ENCODE measurements around the gene FOXG1. TPM values are rescaled to one million over a fixed set of nuclear protein-coding genes. Genes with fewer than 3 reads are reported as not detected.

The FOXG1 gene
- total and polyA plus RNA-seq, 3 experiments from 2014 or later = not detected

DNA sequence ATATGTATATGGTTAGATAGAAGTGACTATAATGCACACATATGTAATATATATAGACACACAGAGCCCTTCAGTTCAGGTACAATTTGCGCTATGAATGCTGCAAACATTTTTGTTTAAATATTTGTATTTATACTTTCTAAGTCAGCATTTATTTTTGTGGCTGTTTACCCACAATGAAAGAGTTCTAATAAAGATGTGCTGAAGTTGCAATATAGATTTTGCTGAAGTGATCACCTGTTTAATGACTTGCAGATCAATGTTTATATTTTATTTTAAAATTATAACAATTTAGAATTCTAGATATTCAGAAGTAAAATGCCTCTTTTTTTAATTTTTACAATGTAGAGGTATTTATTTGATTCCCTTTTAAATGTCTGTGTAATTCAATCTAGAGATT, 3.5 kb downstream of the FOXG1 start:
- Mint-ChIP-seq H3K27me3 (peaks cover 35% of the 10 kb centered on the region in 2 donors), H3K9me3 (peaks cover 13 to 45% (median 27%) of the 10 kb centered on the region in 5 donors), H3K4me3 (no peak overlapping the region), H3K4me1 (peaks cover 0 to 15% (median 4%) of the 10 kb centered on the region in 3 donors), H3K36me3 (peaks cover 0 to 2% (median 0%) of the 10 kb centered on the region in 3 donors), H3K27ac (no peak overlapping the region)
- ChIA-PET POLR2A (no interaction called here), CTCF (no interaction called here)
- Histone ChIP-seq H3K27me3 (ENCODE audit: insufficient read depth, low read length, poor library complexity, severe bottlenecking) (peaks cover 9% of the 10 kb centered on the region), H3K4me1 (ENCODE audit: insufficient read depth, low read length) (no peaks in the 10 kb centered on the region), H3K4me3 (ENCODE audit: low read length) (no peak overlapping the region), H3K9me3 (ENCODE audit: low read length) (no peaks in the 10 kb centered on the region), H3K36me3 (ENCODE audit: insufficient read depth, low read length) (no peaks in the 10 kb centered on the region), H3K27ac (ENCODE audit: low read depth, low read length) (no peak overlapping the region)
- no peak for DNase-seq

GRCh38 chr14:28770630-28771029, 4.0 kb downstream of the FOXG1 start:
- Histone ChIP-seq H3K4me3 (ENCODE audit: low read length) (no peak overlapping the region), H3K4me1 (ENCODE audit: insufficient read depth, low read length) (no peaks in the 10 kb centered on the region), H3K36me3 (ENCODE audit: insufficient read depth, low read length) (no peaks in the 10 kb centered on the region), H3K27me3 (ENCODE audit: insufficient read depth, low read length, poor library complexity, severe bottlenecking) (peaks cover 5% of the 10 kb centered on the region), H3K9me3 (ENCODE audit: low read length) (no peaks in the 10 kb centered on the region), H3K27ac (ENCODE audit: low read depth, low read length) (no peak overlapping the region)
- no peak for DNase-seq
- H3K36me3 Mint-ChIP-seq = peaks cover 0 to 2% (median 0%) of the 10 kb centered on the region in 3 donors
- peaks cover 15 to 45% (median 29%) of the 10 kb centered on the region in 5 donors for H3K9me3 Mint-ChIP-seq
- ChIA-PET POLR2A (no interaction called here), CTCF (no interaction called here)
- no peak overlapping the region for H3K4me3 Mint-ChIP-seq
- peaks cover 30 to 32% of the 10 kb centered on the region in 2 donors for H3K27me3 Mint-ChIP-seq
- peak overlapping the region in 1 of 8 donors; percentile 75 for H3K27ac Mint-ChIP-seq
- H3K4me1 Mint-ChIP-seq = peaks cover 0 to 15% (median 3%) of the 10 kb centered on the region in 3 donors

DNA sequence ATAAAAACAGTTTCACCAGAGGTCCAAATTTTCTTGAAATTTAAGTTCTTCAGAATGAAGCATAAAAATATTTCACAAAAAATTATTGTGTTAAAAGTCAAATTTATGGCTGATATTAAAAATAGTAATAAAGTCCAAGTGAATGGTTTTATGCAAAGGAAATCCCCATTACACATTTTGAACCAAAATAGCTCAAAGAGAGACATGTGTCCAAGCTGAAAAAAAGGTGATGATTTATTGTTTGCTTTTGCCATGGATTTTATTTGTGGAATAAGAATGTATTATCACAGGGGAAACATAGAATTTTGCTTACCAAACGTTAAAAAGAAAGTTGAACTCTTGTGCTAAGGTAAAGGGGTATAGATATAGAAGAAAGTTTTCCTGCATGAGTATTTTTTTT, 4.6 kb downstream of the FOXG1 start:
- no peak overlapping the region for H3K27ac ChIP-seq (ENCODE audit: low read depth, low read length)
- peaks cover 5% of the 10 kb centered on the region for H3K27me3 ChIP-seq (ENCODE audit: insufficient read depth, low read length, poor library complexity, severe bottlenecking)
- peaks cover 27 to 32% of the 10 kb centered on the region in 2 donors for H3K27me3 Mint-ChIP-seq
- no peaks in the 10 kb centered on the region for H3K36me3 ChIP-seq (ENCODE audit: insufficient read depth, low read length)
- peaks cover 15 to 48% (median 26%) of the 10 kb centered on the region in 5 donors for H3K9me3 Mint-ChIP-seq
- ChIA-PET CTCF (no interaction called here), POLR2A (no interaction called here)
- H3K4me1 Mint-ChIP-seq = peaks cover 0 to 12% (median under 1%) of the 10 kb centered on the region in 3 donors
- no peak for DNase-seq
- peaks cover 0 to under 1% (median 0%) of the 10 kb centered on the region in 3 donors for H3K36me3 Mint-ChIP-seq
- H3K4me3 ChIP-seq (ENCODE audit: low read length) = no peak overlapping the region
- H3K4me3 Mint-ChIP-seq = no peak overlapping the region
- no peak overlapping the region for H3K27ac Mint-ChIP-seq
- H3K9me3 ChIP-seq (ENCODE audit: low read length) = no peaks in the 10 kb centered on the region
- H3K4me1 ChIP-seq (ENCODE audit: insufficient read depth, low read length) = no peaks in the 10 kb centered on the region

GRCh38 chr14:28772613-28773012, 6.0 kb downstream of the FOXG1 start:
- H3K27ac Mint-ChIP-seq = no peak overlapping the region
- no peaks in the 10 kb centered on the region for H3K36me3 Mint-ChIP-seq
- no peaks in the 10 kb centered on the region for H3K36me3 ChIP-seq (ENCODE audit: insufficient read depth, low read length)
- peaks cover 31 to 35% of the 10 kb centered on the region in 2 donors for H3K27me3 Mint-ChIP-seq
- no peaks in the 10 kb centered on the region for H3K9me3 ChIP-seq (ENCODE audit: low read length)
- no peak for DNase-seq
- CTCF ChIA-PET = no interaction called here
- peaks cover 0 to 10% (median 0%) of the 10 kb centered on the region in 3 donors for H3K4me1 Mint-ChIP-seq
- H3K9me3 Mint-ChIP-seq = peaks cover 14 to 52% (median 31%) of the 10 kb centered on the region in 5 donors
- H3K27me3 ChIP-seq (ENCODE audit: insufficient read depth, low read length, poor library complexity, severe bottlenecking) = peaks cover 5% of the 10 kb centered on the region
- POLR2A ChIA-PET = no interaction called here
- H3K4me3 ChIP-seq (ENCODE audit: low read length) = no peak overlapping the region
- no peak overlapping the region for H3K4me3 Mint-ChIP-seq
- H3K27ac ChIP-seq (ENCODE audit: low read depth, low read length) = no peak overlapping the region
- H3K4me1 ChIP-seq (ENCODE audit: insufficient read depth, low read length) = no peaks in the 10 kb centered on the region

- Histone ChIP-seq H3K27me3 (ENCODE audit: insufficient read depth, low read length, poor library complexity, severe bottlenecking) (peaks cover 5% of the 10 kb centered on the region), H3K4me3 (ENCODE audit: low read length) (no peak overlapping the region), H3K27ac (ENCODE audit: low read depth, low read length) (no peak overlapping the region), H3K36me3 (ENCODE audit: insufficient read depth, low read length) (no peaks in the 10 kb centered on the region), H3K4me1 (ENCODE audit: insufficient read depth, low read length) (no peaks in the 10 kb centered on the region), H3K9me3 (ENCODE audit: low read length) (no peaks in the 10 kb centered on the region)
- H3K36me3 Mint-ChIP-seq = no peaks in the 10 kb centered on the region
- H3K27ac Mint-ChIP-seq = no peak overlapping the region
- DNase-seq = no peak
- ChIA-PET POLR2A (no interaction called here), CTCF (no interaction called here)
- H3K27me3 Mint-ChIP-seq = peaks cover 27 to 33% of the 10 kb centered on the region in 2 donors
- H3K4me1 Mint-ChIP-seq = peaks cover 0 to 5% (median 0%) of the 10 kb centered on the region in 3 donors
- no peak overlapping the region for H3K4me3 Mint-ChIP-seq
- peaks cover 14 to 51% (median 33%) of the 10 kb centered on the region in 5 donors for H3K9me3 Mint-ChIP-seq
Observed at GRCh38 chr14:28773176-28773575, 6.6 kb downstream of the FOXG1 start.

GRCh38 chr14:28773861-28774691, 7.5 kb downstream of the FOXG1 start:
- no peak overlapping the region for H3K27ac ChIP-seq (ENCODE audit: low read depth, low read length)
- Mint-ChIP-seq H3K27ac (no peak overlapping the region), H3K9me3 (peaks cover 11 to 50% (median 32%) of the 10 kb centered on the region in 5 donors), H3K4me3 (no peak overlapping the region), H3K27me3 (peaks cover 19 to 29% of the 10 kb centered on the region in 2 donors), H3K36me3 (no peaks in the 10 kb centered on the region), H3K4me1 (no peaks in the 10 kb centered on the region)
- H3K27me3 ChIP-seq (ENCODE audit: insufficient read depth, low read length, poor library complexity, severe bottlenecking) = peaks cover 5% of the 10 kb centered on the region
- DNase-seq = no peak
- no peak overlapping the region for H3K4me3 ChIP-seq (ENCODE audit: low read length)
- no peaks in the 10 kb centered on the region for H3K9me3 ChIP-seq (ENCODE audit: low read length)
- H3K36me3 ChIP-seq (ENCODE audit: insufficient read depth, low read length) = no peaks in the 10 kb centered on the region
- ChIA-PET CTCF (no interaction called here), POLR2A (no interaction called here)
- no peaks in the 10 kb centered on the region for H3K4me1 ChIP-seq (ENCODE audit: insufficient read depth, low read length)

- H3K27ac ChIP-seq (ENCODE audit: low read depth, low read length) = no peak overlapping the region
- Mint-ChIP-seq H3K27ac (no peak overlapping the region), H3K4me1 (no peaks in the 10 kb centered on the region), H3K9me3 (peaks cover 16 to 53% (median 35%) of the 10 kb centered on the region in 5 donors), H3K36me3 (no peaks in the 10 kb centered on the region), H3K4me3 (no peak overlapping the region), H3K27me3 (peaks cover 17 to 30% of the 10 kb centered on the region in 2 donors)
- DNase-seq = no peak
- H3K4me1 ChIP-seq (ENCODE audit: insufficient read depth, low read length) = no peaks in the 10 kb centered on the region
- H3K4me3 ChIP-seq (ENCODE audit: low read length) = no peak overlapping the region
- no peaks in the 10 kb centered on the region for H3K9me3 ChIP-seq (ENCODE audit: low read length)
- H3K27me3 ChIP-seq (ENCODE audit: insufficient read depth, low read length, poor library complexity, severe bottlenecking) = peaks cover 5% of the 10 kb centered on the region
- H3K36me3 ChIP-seq (ENCODE audit: insufficient read depth, low read length) = no peaks in the 10 kb centered on the region
- ChIA-PET CTCF (no interaction called here), POLR2A (no interaction called here)
Observed at GRCh38 chr14:28774764-28775735, 8.5 kb downstream of the FOXG1 start.
